HG02884 (cell line): ENCODE measurements around the gene NDRG4.
"Not testable (repeated sequence)": the region's sequence is repeated elsewhere in the genome, so short reads cannot be mapped to it uniquely, and the experiment has no call there.

Source experiments
- ATAC-seq: cut with Tn5 transposase; IDR thresholded peaks from one replicate; pipeline ENCODE4 v1.9.1; 2021; ENCODE audit warnings: mild to moderate bottlenecking, moderate library complexity; ENCODE audit not compliant: unreplicated experiment

Gene NDRG4

DNA sequence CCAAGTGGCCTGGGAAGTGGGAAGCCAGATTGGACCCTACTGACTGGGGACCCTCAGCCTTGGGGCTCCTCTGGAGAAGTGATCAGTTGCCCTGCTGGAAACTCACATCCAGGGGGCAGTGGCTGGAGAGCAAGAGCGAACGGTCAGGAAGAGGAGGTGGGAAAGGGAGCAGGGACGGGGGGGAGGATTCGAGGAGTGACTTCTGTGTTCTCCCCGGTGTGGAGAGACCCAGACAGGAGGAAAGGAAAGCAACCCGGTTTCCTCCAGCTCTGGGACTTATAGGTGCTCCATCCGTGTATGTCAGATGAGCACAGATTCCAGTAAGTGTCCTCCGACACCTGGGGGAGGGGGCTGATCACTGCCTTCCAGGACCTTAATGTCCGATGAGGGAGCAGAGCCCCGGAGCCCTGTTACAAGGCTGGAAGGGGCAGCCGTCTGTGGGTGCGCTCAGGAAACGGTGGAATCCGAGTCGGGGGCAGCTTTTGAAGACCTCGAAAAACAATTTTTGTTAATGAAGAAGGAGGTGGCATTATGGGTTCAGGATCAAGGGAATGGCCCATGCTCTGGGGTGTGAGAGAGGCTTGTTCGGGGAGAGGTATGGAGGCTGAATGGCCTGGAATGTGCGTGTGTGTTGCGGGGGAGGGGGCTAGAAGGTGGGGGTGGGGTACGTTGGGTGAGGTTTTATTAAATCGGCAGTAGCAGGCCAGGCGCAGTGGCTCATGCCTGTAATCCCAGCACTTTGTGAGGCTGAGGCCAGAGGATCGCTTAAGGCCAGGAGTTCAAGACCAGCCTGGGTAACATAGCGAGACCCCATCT lies 34.8 kb upstream of the NDRG4 start:
- no peak for ATAC-seq

DNA sequence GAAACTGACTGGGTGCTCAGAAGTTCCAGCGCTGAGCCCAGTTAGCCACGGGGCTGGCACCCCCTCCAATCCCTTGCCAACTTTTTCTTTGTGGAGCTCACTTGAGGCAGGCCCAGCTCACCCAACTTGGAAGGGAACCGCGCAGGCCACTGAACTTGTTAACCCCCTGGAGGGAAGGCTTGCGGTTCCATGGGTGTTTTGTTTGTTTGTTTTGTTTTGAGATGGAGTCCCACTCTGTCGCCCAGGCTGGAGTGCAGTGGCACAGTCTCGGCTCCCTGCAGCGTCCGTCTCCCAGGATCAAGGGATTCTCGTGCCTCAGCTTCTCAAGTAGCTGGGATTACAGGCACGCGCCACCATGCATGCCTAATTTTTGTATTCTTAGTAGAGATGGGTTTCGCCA lies 34.1 kb upstream of the NDRG4 start:
- ATAC-seq, result no peak

DNA sequence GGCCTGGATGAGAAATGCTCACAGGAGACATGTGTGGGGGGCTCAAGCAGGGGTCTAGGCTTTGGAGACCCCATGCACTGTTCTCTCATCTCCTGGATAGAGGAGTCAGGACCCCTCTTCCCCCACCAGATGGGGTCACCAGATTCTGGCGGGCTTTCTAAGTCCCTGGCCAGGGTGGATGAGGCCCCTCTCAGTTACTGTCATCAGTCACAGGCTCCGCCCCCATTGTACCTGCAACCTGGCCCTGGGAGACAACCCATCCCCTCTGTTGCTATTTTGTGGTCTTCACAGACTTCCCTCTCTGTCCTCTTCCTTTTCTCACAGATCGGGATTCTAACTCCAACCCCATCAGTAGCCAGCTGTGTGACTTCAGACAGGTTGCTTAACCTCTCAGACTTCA lies 33.5 kb upstream of the NDRG4 start:
- no peak for ATAC-seq

DNA sequence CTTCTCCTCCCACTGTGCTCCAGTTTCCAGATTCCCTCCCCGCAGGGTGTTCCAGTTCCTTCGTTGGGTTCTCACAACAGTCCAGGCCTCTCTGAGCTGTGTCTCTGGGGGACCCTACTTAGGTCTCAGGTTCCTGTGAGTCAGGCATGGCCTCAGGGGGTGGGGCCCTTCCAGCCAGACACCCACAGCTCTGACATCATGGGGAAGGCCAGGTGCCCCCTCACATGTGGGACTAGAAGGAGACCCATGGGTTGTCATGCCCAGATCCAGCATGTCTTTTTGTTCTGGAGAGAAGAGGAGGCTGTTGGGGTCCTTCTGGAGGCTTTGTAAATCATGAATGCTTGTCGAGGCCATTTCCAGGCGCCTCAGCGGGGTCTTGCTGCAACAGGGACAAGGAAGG lies 32.0 kb upstream of the NDRG4 start:
- no peak for ATAC-seq

DNA sequence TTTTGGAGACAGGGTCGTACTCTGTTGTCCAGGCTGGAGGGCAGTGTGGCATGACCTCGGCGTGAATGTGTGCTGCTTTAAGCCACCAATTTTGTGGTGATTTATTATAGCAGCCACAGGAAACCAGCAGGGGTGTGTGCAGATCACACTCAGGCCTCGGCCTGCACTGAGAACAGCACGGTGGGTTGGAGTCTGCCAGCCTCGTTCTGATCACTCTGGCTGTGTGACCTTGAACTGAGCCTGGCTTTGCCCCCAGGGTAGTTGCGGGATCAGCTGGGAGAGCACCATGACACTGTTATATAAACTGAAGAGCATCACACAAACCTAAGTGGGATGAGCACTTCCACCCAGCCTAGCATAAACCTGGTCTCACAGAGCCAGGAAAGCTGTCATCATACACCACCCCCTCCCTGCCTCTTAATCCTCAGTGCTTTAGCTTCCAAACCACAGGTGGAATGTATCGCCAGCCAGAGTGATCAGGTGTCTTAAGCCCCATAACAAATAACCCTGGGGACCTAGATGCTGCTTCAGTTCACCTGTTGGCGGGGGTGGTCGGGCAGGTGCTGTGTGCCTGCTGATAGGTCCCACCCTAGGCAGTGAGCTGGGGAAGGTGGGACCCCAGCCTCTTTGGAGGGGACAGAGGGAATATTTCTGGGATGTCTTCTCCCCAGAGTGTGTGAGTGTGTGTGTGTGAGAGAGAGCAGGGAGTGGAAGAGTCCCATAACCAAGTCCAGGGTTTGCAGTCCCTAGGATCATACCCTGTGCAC lies 28.6 kb upstream of the NDRG4 start:
- no peak for ATAC-seq

DNA sequence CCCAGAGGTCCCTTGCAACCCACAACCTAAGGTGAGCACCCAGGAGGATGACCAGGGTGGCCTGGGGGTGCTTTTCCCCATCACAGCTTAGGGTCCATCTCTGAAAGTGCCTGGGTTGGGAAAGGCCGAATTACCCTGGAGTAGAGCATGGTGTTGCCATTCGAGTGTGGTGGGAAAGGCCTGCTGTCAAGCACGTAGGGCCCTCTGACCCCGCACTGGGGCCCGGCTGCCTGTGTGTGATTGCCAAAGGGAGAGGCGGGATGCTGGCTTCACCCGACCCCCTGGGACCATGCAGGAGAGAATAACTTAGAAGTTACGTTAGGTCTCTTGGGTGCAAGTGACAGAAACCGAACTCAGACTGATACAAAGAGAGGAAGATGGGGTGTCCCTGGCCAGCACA lies 27.7 kb upstream of the NDRG4 start:
- ATAC-seq, result no peak

DNA sequence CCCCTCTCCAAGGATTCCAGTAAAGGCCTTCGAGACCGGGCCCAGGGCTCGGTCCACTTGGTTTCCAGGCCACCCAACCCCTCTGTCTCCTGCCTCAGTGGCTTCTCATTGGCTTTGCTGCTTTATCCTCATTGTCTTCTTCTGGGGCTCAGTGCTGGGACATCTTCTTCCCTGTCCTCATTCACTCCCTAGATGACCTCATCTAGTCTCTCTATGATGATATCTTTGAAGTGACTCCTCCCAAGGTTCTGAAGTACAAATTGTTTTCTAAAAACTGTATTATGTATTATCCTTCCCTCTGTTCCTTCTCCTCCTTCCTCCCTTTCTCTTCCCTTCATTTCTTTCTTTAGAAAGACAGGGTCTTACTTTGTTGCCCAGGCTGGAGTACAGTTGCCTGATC lies 27.1 kb upstream of the NDRG4 start:
- no peak for ATAC-seq

DNA sequence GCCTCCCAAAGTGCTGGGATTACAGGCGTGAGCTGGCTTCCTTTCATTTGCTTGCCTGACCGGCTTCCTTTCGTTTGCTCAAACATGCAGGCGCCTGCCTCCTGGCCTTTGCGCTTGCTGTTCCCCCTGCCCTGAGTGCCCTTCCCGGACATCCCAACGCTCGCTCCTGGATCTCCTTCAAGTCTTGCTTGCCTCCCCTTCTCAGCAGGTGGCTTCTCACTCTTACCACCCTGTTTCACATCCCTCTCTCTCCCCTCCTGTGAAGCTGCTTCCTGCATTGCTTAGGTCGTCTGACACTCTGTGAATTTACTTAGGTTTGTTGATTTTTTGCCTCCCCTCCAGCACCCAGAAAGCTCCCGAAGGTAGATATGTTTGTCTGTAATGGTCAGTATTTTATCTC lies 25.6 kb upstream of the NDRG4 start:
- no peak for ATAC-seq

DNA sequence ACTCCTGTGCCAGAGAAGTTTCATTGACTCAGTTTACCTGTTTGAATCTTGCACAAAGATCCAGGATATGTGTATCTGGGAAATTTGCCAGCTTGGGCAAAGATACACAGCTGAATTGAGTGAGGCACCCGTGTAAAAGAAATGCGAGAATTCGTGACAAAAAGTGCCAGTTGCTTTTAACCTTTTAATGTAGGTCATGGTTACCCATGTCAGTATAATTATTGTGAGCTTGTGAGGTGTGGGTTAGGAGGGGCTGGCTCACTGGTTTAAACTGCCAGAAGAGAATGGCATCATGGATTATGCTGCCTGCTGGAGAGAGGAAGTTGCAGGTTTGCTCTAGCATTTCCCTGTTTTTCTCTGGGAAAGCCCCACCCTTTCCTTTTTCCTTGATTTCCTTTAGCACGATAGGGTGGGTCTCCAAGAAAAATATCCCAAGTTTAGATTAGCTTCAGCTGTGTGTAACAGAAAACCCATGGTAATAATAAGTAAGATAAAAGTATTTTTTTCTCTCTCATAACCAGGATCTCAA lies 24.8 kb upstream of the NDRG4 start:
- ATAC-seq, result no peak

DNA sequence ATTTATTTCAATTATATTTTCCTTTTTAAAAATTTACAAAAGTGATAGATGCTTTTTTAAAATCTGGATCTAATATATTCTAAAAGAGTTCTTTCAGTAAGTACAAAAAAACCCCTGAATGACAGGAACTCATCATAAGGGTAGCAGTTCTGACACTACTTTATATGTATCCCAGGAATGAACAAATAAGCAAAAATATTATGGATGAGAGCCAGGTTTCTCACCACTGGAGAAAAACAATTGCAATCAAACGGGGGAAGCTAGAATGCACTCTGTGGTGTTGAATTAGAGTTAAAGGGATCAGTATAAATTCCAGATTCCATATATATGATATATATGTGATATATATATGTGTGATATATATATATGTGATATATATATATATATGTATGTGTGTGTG lies 23.2 kb upstream of the NDRG4 start:
- ATAC-seq, result no peak

DNA sequence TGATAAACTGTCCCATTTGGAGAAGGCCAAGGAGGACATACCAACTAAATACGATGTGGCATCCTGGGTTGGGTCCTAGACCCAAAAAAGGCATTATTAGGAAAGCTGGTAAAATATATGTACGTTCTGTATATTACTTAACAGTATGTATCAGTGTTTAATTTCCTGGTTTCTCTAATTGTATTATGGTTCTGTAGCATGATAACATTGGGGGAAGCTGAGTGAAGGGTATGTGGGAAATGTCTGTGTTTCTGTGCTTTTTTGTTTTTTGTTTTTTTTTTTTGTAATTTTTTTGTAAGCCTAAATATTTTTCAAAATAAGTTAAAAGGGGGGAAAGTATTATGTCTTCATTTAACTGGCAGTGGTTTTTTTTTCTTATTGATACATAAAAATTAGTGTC lies 21.5 kb upstream of the NDRG4 start:
- no peak for ATAC-seq

DNA sequence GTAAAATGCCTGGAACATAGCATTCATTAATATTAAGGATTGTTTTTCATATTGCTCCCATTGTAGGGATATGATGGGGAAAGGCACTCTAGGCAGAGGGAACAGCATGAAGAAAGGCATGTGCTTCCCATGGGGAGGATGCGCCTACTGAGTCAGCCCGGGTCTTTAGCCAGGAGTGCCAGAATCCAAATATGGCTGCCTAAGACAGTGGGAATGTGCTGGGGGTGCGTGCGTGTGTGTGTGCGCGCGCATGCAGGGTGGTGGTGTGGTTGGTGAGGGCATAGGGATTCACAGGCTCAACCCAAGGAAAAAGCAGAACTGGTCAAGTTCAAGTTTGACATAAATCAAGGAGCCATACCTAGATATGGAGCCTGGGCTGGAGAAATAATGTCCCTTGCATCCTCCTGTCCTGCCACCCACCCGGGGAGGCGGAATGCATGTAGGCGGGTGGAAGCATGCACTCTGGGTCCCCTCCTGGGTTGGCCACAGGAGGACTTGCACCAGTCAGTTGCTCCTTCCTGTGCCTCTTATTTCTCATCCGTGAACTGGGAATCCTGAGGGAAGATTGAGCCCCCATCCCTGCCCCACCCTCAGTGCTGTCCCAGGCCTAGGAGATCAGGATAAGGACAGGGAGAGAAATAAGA lies 18.6 kb upstream of the NDRG4 start:
- no peak for ATAC-seq

DNA sequence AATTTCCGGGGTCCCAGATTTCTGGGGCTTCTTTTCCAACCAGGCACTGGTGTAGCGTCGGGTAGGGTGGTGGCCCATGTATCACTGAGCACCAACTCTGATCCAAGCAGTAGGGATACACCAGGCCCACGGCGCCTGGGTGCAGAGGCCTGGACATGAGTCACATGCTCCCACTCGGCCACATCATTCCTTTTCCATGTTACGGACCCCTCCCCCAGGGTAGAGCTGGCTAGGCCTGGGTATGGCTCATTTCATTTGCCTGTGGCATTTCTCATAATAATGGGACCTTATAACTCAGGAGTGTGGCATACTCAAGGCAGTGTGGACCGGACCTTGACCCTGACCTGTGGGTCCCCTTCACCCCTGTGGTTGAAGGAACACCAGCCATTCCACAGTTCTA lies 18.0 kb upstream of the NDRG4 start:
- no peak for ATAC-seq

DNA sequence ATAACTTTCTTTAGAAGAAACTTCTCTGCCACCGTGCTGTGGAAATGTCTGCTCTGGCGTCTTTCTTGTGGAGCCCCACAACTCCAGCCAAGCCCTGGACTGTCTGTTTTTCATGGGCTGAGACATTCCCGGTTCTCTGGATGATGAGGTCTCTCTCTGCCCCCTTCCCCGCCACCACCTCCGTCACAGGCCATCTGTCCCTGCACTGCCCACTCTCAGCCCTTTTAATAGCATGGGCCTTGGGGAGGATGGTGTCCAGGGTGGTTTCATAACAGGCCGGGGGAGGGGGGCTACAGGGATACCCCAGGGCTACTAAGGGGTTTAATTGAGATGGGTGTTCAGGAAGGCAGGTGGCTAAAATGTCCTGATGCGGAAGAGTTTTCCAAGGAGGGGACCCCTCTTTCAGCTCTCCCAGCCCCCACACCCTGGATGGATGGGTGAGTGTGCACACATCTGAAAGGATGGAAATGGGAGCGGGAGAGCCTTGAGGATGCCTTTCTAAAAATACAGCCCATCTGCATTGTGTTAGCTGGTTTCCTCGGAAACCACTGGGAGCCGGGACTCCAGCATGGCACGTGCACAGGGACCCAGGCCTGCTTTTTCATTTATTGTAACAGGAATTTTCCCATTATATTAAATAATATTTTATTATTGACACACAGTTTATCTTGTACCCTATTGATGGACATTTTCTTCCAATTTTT lies 14.6 kb upstream of the NDRG4 start:
- ATAC-seq, result no peak

DNA sequence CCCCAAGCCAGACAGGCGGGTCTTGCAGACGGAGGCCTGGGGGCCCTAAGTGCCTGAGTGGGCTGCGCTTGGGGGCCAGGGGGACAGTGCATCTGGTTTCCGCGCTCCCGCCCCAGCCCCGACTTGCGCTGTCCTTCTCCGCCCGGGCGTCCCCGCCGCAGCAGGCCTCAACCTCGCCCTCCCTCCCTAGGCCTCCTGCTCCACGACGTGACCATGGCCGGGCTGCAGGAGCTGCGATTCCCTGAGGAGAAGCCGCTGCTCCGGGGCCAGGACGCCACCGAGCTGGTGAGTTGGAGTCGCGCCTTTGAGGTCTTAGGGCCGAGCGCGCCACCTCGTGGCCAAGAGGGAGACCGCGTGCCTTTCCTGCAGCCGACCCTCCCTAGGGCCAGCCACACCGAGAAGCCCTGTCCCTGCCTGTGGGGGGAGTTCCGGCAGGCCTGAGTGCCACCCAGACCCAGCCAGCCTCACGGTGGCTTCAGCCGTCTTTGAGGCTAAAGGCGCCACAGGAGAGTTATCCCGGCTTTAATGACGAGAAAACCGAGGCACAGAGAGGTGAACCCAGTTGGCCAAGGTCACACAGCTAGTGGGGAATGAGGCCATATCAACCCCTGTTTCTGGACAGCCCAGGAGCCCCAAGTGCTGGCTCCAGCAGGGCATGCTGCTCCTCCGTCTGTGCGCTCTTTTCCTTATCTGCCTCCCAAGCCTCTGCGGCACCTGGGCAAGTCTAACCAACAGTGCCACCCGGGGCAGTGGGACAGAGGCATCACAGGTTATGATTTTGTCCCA lies 12.2 kb upstream of the NDRG4 start:
- ATAC-seq, result peak; percentile 65

DNA sequence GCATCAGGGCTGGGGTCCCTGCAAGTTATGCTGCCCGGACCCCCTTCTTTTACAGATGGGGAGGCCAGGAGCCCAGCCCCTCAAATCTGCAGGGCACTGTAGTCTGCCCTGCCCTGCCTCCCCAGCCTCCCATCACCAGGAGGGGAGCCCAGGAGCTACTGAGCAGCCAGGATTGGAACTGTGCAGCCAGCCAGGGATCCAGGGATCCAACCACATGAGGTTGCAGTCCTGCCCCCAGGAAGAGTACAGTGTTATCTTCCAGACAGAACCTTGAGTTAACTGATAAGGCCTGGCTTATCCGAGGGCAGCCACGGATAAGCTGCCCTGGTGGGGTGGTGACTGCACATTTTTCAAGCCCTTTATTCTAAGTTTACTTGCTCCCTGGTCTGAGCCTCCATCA lies 11.4 kb upstream of the NDRG4 start:
- ATAC-seq, result no peak

DNA sequence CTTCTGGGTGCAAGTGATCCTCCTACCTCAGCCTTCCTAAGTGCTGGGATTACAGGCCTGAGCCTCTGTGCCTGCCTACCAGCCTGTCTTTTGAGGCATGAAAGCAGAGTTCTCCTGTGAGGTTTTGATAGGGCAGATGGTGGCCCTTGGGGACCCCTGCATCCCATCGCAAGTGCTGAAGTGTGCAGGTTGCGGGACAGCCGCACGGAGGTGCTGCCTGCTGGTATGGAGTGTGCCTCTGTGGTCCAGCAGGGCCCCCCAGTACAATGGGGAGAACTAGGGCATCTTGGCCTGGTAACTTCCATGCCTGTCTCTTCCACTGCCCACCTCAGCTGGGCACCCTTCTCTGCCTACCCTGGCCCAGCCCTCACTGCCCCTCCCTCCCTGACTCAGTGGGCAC lies 9.9 kb upstream of the NDRG4 start:
- ATAC-seq, result no peak

DNA sequence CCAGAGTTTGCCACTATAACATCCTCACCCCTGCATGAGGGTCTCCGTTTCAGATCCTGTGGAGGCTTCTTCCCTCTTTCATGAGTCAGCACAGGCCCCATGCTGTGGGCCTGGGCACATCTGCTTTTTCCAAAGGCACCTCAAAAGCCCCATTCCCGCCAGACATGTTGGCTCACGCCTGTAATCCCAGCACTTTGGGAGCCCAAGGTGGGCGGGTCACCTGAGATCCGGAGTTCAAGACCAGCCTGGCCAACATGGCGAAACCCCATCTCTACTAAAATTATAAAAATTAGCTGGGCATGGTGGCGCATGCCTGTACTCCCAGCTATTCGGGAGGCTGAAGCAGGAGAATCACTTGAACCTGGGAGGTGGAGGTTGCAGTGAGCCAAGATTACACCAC lies 9.4 kb upstream of the NDRG4 start:
- ATAC-seq, result not testable (repeated sequence)

DNA sequence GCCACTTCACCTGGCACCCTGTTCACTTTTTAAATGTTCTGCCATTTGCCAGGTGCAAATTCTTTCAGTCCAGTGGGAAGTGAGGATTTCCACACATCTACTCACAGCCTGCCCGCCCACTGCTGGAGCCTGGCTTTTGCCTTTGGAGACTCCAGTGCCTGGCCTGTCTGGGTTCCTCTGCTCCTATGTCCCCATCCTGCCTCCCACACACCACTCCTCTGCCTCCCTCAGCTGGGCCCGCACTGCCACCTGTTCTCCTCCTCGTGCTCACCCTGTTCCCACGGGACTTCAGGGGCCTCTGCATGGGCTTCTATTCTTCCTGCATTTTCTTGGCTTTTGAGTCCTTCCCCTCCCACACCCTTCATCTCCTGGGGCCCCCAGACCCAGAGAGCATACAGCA lies 7.9 kb upstream of the NDRG4 start:
- no peak for ATAC-seq

DNA sequence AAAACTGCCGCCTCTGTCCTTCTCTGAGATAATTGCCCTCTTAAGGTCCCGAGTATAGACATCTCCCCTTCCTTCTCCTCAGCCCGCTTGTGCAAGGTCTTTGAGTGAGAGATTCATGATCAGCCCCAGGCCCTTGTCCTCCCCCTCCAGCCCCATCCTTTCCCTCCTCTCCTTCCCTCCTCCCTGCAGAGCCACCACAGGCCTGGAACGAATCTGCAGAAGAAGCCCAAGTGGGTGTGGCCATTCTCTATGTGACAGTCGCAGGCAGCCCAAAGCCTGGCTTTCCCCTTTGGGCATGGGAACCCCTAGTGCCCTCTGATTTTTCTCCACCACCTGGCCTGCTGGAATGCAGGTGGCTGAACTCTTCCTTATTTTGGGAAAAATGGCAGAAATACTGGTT lies 7.2 kb upstream of the NDRG4 start:
- ATAC-seq, result no peak
